Measurements from ENCODE around the gene DNM1.

Gene DNM1

DNA sequence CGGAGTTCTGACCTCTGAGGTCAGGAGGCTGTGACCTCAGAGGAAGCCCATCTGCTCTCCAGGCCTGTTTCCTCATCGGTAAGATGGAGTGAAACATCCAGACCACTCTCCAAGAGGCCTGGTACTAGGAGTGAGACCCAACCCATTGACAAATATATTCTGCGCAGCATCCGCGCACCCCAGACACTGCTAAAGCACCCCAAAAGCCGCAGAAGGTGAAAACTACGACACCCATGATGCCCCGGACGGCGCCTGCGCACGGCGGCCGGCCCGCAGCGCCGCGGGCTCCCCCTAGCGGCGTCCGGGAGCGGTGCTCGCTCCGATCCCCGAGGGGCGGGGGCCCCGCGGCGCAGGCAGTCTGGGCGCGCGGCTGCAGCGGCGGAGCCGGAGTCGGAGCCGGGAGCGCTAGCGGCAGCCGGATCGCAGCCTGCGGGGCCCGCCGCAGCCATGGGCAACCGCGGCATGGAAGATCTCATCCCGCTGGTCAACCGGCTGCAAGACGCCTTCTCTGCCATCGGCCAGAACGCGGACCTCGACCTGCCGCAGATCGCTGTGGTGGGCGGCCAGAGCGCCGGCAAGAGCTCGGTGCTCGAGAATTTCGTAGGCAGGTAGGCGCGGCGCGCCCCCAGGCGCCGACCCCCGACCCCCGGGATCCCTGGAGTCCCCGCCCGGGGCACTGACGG lies at the start of gene DNM1:
TSS of gene DNM1 (plus strand) at position 356 of the 683 bp plus-strand sequence. CDS start at position 448, 92 bp downstream.
- peak; percentile 86 for DNase-seq (ENCODE audit: low spot score)

GRCh38 chr9:128153947-128154695 lies 49.1 kb upstream of the DNM1 start:
- no peak for DNase-seq (ENCODE audit: low spot score)

DNA sequence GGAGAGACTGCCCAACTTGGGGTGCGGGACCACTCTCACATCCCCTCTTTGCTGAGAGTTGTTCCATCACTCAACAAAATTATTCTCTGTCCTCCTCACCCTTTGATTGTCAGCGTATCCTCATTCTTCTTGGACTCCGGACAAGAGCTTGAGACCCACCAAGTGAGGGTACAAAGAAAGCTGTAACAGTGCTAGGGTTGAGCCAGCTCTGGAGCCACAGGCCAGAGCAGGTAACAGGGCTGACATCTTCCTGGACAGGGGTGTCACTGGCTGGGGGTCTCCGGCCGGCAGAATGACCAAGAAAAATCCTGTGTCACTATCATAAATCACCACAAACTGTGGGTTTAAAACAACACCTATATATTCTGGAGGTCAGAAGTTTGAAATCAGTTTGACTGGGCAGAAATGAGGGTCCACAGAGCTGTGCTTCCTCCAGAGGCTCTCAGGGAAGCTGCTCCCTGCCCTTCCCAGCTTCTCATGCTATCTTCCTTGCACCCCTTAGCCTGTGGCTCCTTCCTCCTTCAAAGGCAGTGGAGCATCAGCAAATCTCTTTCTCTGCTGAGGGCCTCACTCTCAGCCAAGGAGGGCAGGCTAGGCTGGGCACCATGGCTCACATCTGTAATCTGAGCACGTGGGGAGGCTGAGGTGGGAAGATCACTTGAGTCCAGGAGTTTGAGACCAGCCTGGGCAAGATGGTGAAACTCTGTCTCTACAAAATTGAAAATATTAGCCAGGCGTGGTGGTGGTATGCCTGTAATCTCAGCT lies 47.3 kb upstream of the DNM1 start:
- no peak for DNase-seq (ENCODE audit: low spot score)

GRCh38 chr9:128159522-128159783 lies 43.7 kb upstream of the DNM1 start:
- no peak for DNase-seq (ENCODE audit: low spot score)

DNA sequence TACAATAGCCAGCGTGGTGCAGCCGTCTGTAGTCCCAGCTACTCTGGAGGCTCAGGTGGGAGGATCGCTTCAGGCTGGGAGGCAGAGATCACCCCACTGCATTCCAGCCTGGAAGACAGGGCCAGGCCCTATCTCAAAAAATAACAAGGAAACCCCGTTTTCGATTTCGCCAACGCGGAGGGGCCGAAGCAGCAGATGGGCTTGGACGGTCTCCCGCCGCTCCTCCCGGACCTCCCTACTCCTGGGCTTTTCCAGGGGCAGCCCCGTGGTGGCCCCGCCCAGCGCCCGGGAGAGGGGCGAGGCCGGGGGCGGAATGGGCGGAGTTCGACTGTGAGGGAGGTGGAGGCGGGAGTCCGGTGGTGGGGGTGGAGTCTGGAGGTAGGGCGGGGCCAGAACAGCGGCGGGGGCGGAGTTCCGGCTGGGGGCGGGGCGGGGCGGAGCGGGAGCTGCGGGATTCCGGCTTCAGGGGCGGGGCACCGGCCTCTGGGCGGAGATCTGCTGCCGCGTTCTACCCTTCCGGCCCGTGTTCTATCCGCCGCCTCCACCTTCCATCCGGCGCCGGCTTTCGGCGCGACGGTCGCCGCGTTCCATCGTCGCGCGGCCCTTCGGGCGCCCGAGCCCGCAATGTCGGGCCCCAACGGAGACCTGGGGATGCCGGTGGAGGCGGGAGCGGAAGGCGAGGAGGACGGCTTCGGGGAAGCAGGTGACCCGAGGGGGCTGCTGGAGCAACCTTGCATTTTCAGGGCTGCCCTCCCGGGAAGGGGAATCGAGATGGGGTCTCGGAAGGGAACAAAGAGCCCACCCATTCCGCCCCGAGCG lies 43.2 kb upstream of the DNM1 start, which contains the start of gene BBLN:
TSS of gene BBLN (plus strand) at position 482 of the 819 bp plus-strand sequence. CDS start at position 625, 143 bp downstream.
- peak; percentile 96 for DNase-seq (ENCODE audit: low spot score)

DNA sequence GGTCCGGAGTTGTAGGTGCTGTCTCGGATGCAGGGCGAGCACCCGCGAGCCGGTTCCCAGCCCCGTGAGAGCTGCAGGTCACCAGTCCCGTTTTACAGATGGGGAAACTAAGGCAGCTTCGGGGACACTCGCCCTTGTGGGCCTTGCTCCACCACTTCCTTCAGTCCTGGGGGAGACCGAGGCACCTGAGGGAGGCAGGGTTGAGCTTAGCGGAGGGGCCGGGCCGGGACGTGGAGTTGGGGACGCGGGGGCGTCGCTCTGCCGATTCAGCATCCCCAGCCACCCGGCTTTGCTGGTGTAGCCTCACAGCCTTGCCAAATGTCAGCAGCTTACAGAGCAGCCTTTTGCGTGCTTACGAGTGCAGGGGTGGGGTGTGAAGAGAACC lies 42.6 kb upstream of the DNM1 start:
- peak; percentile 80 for DNase-seq (ENCODE audit: low spot score)

GRCh38 chr9:128161215-128161902 lies 41.8 kb upstream of the DNM1 start:
- peak; percentile 38 for DNase-seq (ENCODE audit: low spot score)

DNA sequence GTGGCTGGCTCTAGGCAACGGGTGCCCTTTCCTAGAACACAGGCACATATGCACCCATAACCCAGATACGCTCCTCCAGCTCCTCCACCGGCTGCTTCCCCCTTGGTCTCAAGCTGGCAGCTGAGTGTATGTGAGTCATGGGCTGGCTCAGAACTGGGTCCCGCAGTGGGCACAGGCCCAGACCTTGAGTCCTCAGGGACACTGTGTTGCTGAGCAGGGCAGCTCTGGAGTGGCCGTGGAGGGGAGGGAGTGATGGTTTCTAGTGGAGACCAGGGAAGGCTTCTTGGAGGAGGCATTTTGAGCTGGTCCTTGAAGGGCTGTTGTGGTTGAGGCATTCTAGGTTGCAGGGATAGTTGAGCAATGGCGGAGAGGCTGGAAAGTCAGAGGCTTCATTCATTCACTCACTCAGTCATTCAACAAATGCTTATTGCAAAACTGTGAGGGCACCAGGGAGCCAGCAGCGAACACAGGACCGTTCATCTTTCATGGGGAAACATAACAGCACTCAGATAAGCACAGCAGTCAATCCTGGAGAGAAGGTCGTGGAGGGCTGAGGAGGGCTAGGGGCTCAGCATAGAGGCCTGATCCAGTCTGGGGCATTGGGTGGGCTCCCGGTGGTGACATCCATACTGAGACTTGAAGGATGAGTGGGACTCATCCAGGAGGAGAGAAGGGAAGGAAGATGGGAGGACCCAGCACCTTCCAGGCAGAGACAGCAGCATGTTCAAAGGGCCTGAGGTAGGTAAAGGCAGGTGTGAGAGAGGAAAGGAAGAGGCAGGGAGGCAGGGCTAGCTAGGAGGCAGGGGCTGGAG lies 40.8 kb upstream of the DNM1 start:
- DNase-seq (ENCODE audit: low spot score): peak; percentile 71

DNA sequence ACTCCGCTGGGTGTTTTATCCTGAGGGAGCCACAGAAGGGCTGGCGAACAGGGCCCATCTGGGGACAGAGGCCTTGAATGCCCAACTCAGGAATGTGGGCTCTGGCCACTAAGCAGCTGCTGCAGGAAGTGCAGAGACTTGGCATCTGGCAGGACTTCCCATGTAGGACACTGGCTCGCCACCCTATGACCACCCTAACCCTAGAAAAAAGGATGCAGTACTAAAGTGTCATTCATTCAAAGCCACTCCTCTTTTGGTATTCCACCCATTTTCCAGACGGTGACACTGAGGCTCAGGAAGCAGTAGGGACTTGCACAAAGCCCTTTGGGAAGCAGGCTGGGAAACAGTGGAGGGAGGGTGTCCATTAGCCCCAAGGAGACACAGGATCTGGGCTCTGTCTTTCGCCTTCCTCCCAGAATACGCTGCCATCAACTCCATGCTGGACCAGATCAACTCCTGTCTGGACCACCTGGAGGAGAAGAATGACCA lies 40.1 kb upstream of the DNM1 start:
- DNase-seq (ENCODE audit: low spot score): no peak

- no peak for DNase-seq (ENCODE audit: low spot score)
Measured at GRCh38 chr9:128163523-128164306, 39.5 kb upstream of the DNM1 start.

DNA sequence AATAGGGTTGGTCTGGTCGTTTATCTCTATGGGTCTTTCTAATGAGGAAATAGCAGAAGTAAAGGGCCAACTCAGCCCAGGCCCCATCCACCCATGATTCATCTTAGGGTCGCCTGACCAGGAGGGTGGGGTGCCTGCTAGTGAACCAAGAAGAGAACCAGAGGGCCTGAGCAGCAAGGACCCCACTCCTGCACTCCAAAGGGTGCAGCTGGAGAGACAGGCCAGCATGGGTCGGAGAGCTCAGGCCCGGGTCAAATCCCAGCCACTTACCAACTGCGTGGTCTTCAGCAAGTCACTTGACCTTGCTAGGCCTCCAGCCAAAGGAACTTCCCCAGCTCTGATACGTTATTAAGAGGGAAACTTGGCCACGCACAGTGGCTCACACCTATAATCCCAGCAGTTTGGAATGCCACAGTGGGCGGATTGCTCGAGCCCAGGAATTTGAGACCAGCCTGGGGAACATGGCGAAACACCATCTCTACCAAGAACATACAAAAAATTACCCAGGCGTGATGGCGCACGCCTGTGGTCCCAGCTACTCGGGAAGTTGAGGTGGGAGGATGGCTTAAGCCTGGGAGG lies 38.8 kb upstream of the DNM1 start:
- DNase-seq (ENCODE audit: low spot score): no peak

- DNase-seq (ENCODE audit: low spot score): no peak
Measured at GRCh38 chr9:128166169-128166568, 37.0 kb upstream of the DNM1 start.

GRCh38 chr9:128167209-128167608 lies 36.0 kb upstream of the DNM1 start:
- DNase-seq (ENCODE audit: low spot score): no peak

DNA sequence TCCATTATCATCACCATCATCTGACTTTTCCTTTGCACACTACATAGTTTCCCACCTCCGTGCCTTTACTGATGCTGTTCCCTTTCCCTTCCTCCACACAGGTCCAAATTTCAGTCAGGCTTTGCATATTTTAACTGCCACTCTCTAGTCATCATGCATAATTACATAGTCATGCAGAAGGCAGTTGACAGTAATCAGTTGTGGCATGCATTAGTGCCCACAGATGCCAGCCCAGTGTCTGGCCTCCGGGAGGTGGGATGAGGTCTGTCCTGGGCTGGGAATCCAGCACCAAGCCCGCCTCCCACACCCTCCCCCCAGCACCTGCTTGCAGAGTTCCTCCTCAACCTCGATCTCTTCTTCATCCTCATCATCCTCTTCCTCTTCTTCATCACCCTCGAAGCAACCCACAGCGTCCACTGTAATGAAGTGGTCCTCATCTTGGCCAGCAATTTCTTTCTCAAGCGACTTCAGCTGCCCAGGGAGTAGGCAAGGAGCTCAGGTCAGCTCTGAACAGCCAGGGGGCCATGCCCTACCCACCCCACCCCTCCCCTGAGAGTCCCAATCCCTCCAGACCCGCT lies 34.4 kb upstream of the DNM1 start:
- peak; percentile 62 for DNase-seq (ENCODE audit: low spot score)

GRCh38 chr9:128169492-128169891 lies 33.7 kb upstream of the DNM1 start:
- no peak for DNase-seq (ENCODE audit: low spot score)

DNA sequence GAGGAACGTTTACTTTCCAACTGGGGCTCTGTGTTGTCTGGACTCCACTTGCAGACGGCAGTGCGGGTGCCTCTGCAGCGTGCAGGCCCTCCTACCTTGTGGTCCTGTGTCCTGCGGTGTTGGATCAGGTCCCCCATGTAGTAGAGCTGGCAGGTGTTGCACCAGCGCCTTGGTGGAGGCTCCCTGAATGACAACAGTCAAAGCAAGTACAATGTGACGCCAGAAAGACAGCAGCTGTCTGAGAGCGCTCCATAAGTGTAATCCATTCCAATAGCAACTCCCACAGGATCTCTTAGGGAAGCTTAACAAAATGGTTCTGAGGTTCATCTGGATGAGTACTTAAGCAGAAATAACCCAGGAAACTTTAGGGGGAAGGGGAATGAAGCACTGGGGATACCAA lies 33.3 kb upstream of the DNM1 start:
- no peak for DNase-seq (ENCODE audit: low spot score)

- DNase-seq (ENCODE audit: low spot score): no peak
Measured at GRCh38 chr9:128174062-128174461, 29.1 kb upstream of the DNM1 start.

GRCh38 chr9:128175102-128175563 lies 28.0 kb upstream of the DNM1 start:
- no peak for DNase-seq (ENCODE audit: low spot score)

DNA sequence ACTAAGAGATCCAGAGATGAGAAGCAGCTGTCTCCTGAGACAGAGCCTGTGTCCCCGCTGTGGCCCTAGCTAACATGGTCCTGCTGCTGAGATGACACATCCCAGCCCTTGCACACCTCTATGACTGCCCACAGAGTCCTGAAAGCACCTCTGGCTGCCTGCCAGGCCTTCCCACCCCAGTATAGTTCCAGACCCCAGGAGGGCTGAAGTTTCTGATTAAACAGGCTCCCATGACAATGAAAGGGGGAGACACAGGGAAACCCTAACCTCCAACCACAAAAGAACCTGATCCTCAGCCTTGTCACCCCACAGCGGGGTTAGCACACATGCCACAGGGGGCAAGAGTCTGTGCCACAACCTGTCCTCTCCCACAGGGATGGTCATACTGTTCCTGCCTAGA lies 27.5 kb upstream of the DNM1 start:
- no peak for DNase-seq (ENCODE audit: low spot score)

Data from RKO (cell line).